ENCODE data around the gene ALOXE3. TPM values are rescaled to one million over a fixed set of nuclear protein-coding genes. Genes with fewer than 3 reads are reported as not detected.
A peak's percentile ranks its signal among the peaks of the same experiment; 100 is the strongest.

The ALOXE3 gene
- total RNA-seq, 4 donors from 2014 or later = not detected

GRCh38 chr17:8150194-8151119 lies 32.1 kb upstream of the ALOXE3 start:
- ATAC-seq = no peak
- intact Hi-C loops (cut with DNase I; ENCODE audit: low total_unique reads) = loop anchor here (1.0 to 10.0 kb wide), 5 partner anchors 9 to 908 kb away; partner anchors contain the start of genes CD68, GABARAP and SLC2A4
- peaks cover 55 to 58% of the 10 kb centered on the region in 2 donors for H3K4me1 ChIP-seq
- H3K4me3 ChIP-seq = peak overlapping the region; percentile 69 to 97 (median 84)
- no peaks in the 10 kb centered on the region for H3K27me3 ChIP-seq
- in situ Hi-C loops (cut with MboI; ENCODE audit: low sequenced_read_pairs in 4 of 4) = loop anchor here in 1 of 4 donors (5.0 kb wide), 1 partner anchor 308 kb away; no protein-coding TSS in a partner anchor
- no peak for DNase-seq
- H3K27ac ChIP-seq = peak overlapping the region; percentile 98 to 100 (median 100)
- H3K9me3 ChIP-seq = no peaks in the 10 kb centered on the region
- H3K36me3 ChIP-seq = peaks cover 21 to 68% of the 10 kb centered on the region in 2 donors
- TF ChIP-seq POLR2A (IDR thresholded peaks at IDR 0.05) (no peak), CTCF (IDR thresholded peaks at IDR 0.05 in 4 of 5, conservative IDR thresholded peaks at IDR 0.05 in 1 of 5) (no peak)

- DNase-seq (no peak), ATAC-seq (no peak)
- Histone ChIP-seq H3K4me3 (peak overlapping the region in 3 of 4 donors; percentile 72 to 97 (median 97)), H3K4me1 (peaks cover 55 to 58% of the 10 kb centered on the region in 2 donors), H3K36me3 (peaks cover 21 to 77% of the 10 kb centered on the region in 2 donors), H3K9me3 (no peaks in the 10 kb centered on the region), H3K27ac (peak overlapping the region; percentile 98 to 100 (median 100)), H3K27me3 (no peaks in the 10 kb centered on the region)
- in situ Hi-C loops (cut with MboI; ENCODE audit: low sequenced_read_pairs in 4 of 4) (loop anchor here in 1 of 4 donors (5.0 kb wide), 1 partner anchor 307 kb away; no protein-coding TSS in a partner anchor), intact Hi-C loops (cut with DNase I; ENCODE audit: low total_unique reads) (loop anchor here (1.0 to 10.0 kb wide), 5 partner anchors 8 to 907 kb away; partner anchors contain the start of genes CD68, GABARAP and SLC2A4)
- TF ChIP-seq CTCF (IDR thresholded peaks at IDR 0.05 in 4 of 5, conservative IDR thresholded peaks at IDR 0.05 in 1 of 5) (no peak), POLR2A (IDR thresholded peaks at IDR 0.05) (no peak)
These were observed 31.3 kb upstream of the ALOXE3 start for GRCh38 chr17:8149419-8150193.

- H3K36me3 ChIP-seq = peaks cover 21 to 87% of the 10 kb centered on the region in 2 donors
- peak overlapping the region in 1 of 4 donors; percentile 6 for H3K4me3 ChIP-seq
- intact Hi-C loops (cut with DNase I; ENCODE audit: low total_unique reads) (no loop called here), in situ Hi-C loops (cut with MboI; ENCODE audit: low sequenced_read_pairs in 4 of 4) (no loop called here)
- peaks cover 50 to 62% of the 10 kb centered on the region in 2 donors for H3K4me1 ChIP-seq
- H3K27me3 ChIP-seq = no peaks in the 10 kb centered on the region
- ATAC-seq (no peak), DNase-seq (no peak)
- H3K27ac ChIP-seq = peak overlapping the region; percentile 98 to 100 (median 100)
- H3K9me3 ChIP-seq = no peaks in the 10 kb centered on the region
- TF ChIP-seq CTCF (IDR thresholded peaks at IDR 0.05 in 4 of 5, conservative IDR thresholded peaks at IDR 0.05 in 1 of 5) (no peak), POLR2A (IDR thresholded peaks at IDR 0.05) (no peak)
These were observed 30.2 kb upstream of the ALOXE3 start for GRCh38 chr17:8148560-8148959.

GRCh38 chr17:8147805-8148404 lies 29.6 kb upstream of the ALOXE3 start:
- in situ Hi-C loops (cut with MboI; ENCODE audit: low sequenced_read_pairs in 4 of 4) (no loop called here), intact Hi-C loops (cut with DNase I; ENCODE audit: low total_unique reads) (no loop called here)
- Histone ChIP-seq H3K4me3 (no peak overlapping the region), H3K4me1 (peaks cover 43 to 62% of the 10 kb centered on the region in 2 donors), H3K9me3 (no peaks in the 10 kb centered on the region), H3K27me3 (no peaks in the 10 kb centered on the region), H3K27ac (peak overlapping the region; percentile 98 to 100 (median 100)), H3K36me3 (peaks cover 21 to 88% of the 10 kb centered on the region in 2 donors)
- TF ChIP-seq POLR2A (IDR thresholded peaks at IDR 0.05) (no peak), CTCF (IDR thresholded peaks at IDR 0.05 in 4 of 5, conservative IDR thresholded peaks at IDR 0.05 in 1 of 5) (no peak)
- ATAC-seq (no peak), DNase-seq (no peak)
